SIG-M5 treated with dmso at 0.1 percent for 504 hours (cell line): ENCODE measurements around the gene CIART.

ENCODE experiments used
- DNase-seq: peaks from one replicate; lab custom pipeline; 2025; ENCODE audit not compliant: unreplicated experiment; lab: John Stamatoyannopoulos, UW

The CIART gene

DNA sequence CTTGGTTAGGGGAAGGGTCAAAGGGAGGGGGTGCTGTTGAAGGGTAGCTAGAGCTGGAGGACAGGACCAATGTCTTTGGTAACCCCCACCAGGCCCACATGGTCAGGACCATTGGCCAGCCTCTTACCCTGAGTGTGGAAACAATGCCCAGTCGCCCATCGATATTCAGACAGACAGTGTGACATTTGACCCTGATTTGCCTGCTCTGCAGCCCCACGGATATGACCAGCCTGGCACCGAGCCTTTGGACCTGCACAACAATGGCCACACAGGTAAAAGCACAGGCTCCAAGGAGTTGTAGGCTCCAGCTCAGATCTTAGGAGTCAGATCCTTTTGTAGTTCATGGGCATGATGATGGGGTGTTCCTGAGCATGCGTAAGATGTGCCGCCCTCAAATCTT, 21.0 kb upstream of the CIART start:
- no peak for DNase-seq

DNA sequence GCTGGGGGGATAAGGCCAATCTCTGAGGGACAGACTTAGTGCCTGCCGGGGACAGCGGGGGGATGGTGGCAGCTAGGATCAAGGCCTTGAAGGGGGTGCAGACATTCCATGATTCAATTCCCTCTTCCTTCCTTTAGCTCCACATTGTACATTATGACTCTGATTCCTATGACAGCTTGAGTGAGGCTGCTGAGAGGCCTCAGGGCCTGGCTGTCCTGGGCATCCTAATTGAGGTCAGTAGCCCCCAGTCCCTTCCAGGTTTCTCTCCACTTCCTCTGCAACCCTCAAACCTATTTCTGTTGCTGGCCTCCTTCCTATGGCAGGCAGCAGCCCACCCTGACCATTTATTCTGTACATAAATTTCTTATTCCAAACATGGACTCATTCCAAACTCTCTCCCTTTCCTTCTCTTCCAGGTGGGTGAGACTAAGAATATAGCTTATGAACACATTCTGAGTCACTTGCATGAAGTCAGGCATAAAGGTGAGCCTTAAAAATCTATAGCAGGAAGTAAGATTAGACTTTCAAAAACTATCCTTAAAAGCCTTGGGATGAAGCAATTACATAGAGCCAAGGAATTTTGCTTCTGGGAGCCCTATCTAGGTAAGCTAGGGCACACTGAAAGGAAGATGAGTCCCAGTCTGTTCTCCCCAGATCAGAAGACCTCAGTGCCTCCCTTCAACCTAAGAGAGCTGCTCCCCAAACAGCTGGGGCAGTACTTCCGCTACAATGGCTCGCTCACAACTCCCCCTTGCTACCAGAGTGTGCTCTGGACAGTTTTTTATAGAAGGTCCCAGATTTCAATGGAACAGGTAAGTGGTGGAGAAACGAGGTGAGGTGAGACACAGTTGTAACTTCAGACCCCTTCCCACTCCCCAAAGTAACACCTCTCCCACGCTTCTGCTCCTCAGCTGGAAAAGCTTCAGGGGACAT, 19.7 kb upstream of the CIART start:
- DNase-seq: no peak

GRCh38 chr1:150263549-150263948, 18.8 kb upstream of the CIART start:
- DNase-seq: no peak

- DNase-seq: no peak
These were observed 14.5 kb upstream of the CIART start for GRCh38 chr1:150267896-150268295.

DNA sequence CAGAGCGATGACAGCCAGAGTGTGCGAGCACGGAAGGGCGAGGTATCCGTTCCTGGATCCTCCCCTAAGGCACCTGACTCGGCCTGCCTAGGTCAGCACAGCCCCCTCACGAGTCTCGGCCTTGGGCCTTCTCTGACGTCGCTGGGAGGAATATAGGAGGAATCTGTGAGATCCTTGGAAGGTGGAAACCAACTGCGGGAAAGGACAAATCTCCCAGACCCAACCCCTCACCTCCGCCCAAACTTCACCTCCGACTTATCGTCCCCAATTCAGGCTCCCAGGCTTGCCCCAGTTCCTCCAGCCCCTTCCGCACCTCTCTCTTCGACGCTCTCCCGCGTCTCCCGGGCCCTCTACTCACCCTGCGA, 14.0 kb upstream of the CIART start:
- DNase-seq: no peak

DNA sequence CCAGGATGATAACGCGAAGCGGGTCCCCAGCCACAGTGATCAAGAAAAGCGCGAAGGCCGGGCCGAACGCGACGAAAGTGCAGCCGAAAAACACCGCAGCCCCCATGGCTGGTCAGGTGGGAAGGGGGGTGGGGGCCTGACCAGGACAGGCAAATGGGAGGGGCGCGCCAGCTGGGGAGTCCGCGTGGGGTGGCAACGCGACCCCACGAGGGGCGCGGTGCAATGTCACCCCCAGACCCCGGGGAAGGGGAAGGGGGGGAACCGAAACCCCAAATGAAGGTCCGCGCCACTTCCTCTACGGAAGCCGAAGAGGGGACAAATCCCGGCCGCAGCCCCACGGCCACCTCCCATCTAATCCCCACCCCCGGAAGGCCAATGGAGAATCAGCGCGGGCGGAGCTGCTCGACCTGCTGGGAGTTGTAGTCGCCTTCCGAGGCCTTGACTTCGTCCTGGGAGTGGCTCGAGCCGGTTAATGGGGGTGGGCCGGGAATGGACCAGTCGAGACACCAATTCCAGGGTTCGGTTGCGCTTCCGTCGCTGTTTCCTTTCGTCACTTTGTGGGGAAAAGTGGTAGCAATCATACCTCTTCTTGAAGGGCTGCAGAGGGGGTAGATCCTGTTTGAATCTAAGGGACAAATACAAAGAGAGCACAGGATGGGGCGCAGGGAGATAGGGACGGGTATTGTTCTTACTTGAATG, 13.5 kb upstream of the CIART start, which contains the start of gene APH1A:
APH1A (minus strand) TSS at position 312 of the 699 bp plus-strand sequence; CDS start at position 106, 206 bp downstream.
- peak; percentile 99 for DNase-seq

- DNase-seq: no peak
These were observed 12.9 kb upstream of the CIART start for GRCh38 chr1:150269451-150269850.

GRCh38 chr1:150271291-150271959, 10.9 kb upstream of the CIART start:
- DNase-seq: no peak

GRCh38 chr1:150273311-150273710, 9.0 kb upstream of the CIART start:
- no peak for DNase-seq

GRCh38 chr1:150280138-150280707, 2.1 kb upstream of the CIART start:
- DNase-seq: no peak

GRCh38 chr1:150281221-150281757, 1.1 kb upstream of the CIART start:
- DNase-seq: peak; percentile 81

DNA sequence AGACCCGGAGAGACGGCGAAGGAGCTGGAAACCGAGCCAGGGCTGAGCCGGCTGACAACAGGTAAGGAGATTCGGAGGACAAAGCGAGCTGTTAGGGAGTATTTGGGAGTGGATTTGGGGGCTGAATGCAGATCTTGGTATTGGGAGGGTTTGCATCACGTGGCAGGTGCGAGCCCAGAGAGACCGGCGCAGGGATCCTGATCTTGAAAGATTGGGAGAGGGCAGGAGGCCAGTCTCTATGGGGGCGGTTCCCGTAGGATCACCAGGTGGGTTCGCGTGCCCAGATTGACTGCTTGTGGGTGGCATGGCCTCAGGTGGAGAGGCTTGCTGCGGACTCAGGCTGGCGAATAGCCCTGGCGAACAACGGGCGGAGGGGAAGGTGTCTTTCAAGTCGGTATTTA, 204 bp downstream of the CIART start:
- DNase-seq: no peak

DNA sequence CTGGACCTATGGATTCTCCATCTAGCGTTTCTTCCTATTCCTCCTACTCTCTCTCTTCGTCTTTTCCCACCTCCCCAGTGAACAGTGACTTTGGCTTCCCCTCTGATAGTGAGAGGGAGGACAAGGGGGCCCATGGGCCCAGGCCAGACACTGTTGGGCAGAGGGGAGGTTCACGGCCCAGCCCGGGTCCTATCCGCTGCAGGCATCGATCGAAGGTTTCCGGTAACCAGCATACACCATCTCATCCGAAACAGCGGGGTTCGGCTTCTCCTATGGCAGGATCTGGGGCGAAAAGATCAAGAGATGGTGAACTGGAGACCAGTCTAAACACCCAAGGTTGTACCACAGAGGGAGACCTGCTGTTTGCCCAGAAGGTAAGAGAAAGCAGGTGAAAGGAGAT, 906 bp downstream of the CIART start:
- DNase-seq: no peak

DNA sequence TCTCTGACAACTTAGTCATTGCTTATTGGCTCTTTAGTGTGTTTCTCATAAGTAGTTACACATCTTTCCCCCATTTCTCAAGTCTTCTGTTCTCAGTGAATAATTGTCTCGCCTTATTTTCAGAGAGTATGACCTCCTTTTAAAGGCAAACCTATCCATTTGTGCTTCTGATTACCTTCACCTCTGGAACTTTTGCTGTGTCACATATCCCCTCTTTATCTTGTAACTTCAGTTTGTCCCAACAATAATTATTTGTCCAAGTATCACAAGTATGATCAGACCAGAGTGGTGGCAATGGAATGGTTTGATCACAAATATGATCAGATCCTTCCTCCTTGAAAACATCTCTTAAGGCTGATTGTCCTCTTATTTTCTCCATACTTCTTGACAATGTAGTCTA, 6.0 kb downstream of the CIART start:
- DNase-seq: no peak

- no peak for DNase-seq
These were observed 6.5 kb downstream of the CIART start for GRCh38 chr1:150288822-150289221.

GRCh38 chr1:150293433-150294253, 11.3 kb downstream of the CIART start, which contains the start of gene MRPS21:
MRPS21 (plus strand) TSS chr1:150293861; CDS start chr1:150294367, 506 bp downstream.
- DNase-seq: peak; percentile 99

- DNase-seq: no peak
These were observed 13.1 kb downstream of the CIART start for GRCh38 chr1:150295476-150295875.

- DNase-seq: no peak
These were observed 17.4 kb downstream of the CIART start for GRCh38 chr1:150299716-150300115.

- DNase-seq: no peak
These were observed 20.0 kb downstream of the CIART start for GRCh38 chr1:150302338-150302737.

DNA sequence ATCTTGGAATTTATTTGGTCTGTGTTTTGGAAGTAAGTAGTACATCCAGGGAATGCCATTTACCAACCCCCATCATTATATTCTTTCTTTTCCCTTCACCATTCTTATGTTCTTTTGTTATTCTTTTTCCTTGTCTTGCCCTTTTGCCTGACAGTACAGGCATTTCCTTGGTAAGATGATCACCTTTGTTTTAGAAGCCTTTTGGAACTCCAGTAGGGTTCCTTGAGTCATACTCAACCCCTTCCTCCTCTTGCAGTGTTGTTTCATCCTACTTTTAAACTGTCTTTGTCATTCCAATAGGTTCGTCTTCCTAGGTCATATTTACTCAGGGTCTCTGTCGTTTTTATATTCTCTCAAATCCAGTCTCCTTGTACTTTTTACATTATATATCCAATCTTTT, 20.5 kb downstream of the CIART start:
- DNase-seq: no peak
